GM18870 (cell line): ENCODE measurements around the gene TNPO1.

ENCODE experiments used
- ATAC-seq: cut with Tn5 transposase; IDR thresholded peaks from one replicate; pipeline ENCODE4 v1.9.1; 2021; ENCODE audit warnings: moderate library complexity; ENCODE audit not compliant: unreplicated experiment

TNPO1 gene

GRCh38 chr5:72850113-72850512, 33.7 kb downstream of the TNPO1 start:
- no peak for ATAC-seq

GRCh38 chr5:72852356-72852755, 35.9 kb downstream of the TNPO1 start:
- ATAC-seq, result no peak

GRCh38 chr5:72854419-72854818, 38.0 kb downstream of the TNPO1 start:
- no peak for ATAC-seq

- ATAC-seq, result no peak
Measured at GRCh38 chr5:72855821-72856220, 39.4 kb downstream of the TNPO1 start.

- no peak for ATAC-seq
Measured at GRCh38 chr5:72857396-72857795, 40.9 kb downstream of the TNPO1 start.

- no peak for ATAC-seq
Measured at GRCh38 chr5:72859127-72859526, 42.7 kb downstream of the TNPO1 start.

- ATAC-seq, result no peak
Measured at GRCh38 chr5:72860499-72860898, 44.0 kb downstream of the TNPO1 start.

- no peak for ATAC-seq
Measured at GRCh38 chr5:72871366-72872024, 55.0 kb downstream of the TNPO1 start.

GRCh38 chr5:72878854-72879253, 62.4 kb downstream of the TNPO1 start:
- no peak for ATAC-seq

- ATAC-seq, result no peak
Measured at GRCh38 chr5:72882989-72883388, 66.5 kb downstream of the TNPO1 start.

- no peak for ATAC-seq
Measured at GRCh38 chr5:72883850-72884249, 67.4 kb downstream of the TNPO1 start.

GRCh38 chr5:72884892-72885291, 68.4 kb downstream of the TNPO1 start:
- ATAC-seq, result no peak

GRCh38 chr5:72885824-72886223, 69.4 kb downstream of the TNPO1 start:
- ATAC-seq, result no peak

GRCh38 chr5:72888595-72888994, 72.1 kb downstream of the TNPO1 start:
- no peak for ATAC-seq

GRCh38 chr5:72889324-72889723, 72.9 kb downstream of the TNPO1 start:
- no peak for ATAC-seq

- no peak for ATAC-seq
Measured at GRCh38 chr5:72892846-72893245, 76.4 kb downstream of the TNPO1 start.

GRCh38 chr5:72895758-72896157, 79.3 kb downstream of the TNPO1 start:
- ATAC-seq, result no peak

GRCh38 chr5:72906806-72907205, 90.3 kb downstream of the TNPO1 start:
- ATAC-seq, result no peak

- no peak for ATAC-seq
Measured at GRCh38 chr5:72908664-72909063, 92.2 kb downstream of the TNPO1 start.

- ATAC-seq, result no peak
Measured at GRCh38 chr5:72917371-72917776, 100.9 kb downstream of the TNPO1 start.

GRCh38 chr5:72920690-72921502, 104.4 kb downstream of the TNPO1 start:
- no peak for ATAC-seq

- ATAC-seq, result no peak
Measured at GRCh38 chr5:72921886-72922285, 105.4 kb downstream of the TNPO1 start.
